ENCODE measurements around the gene TMEM178B.

TMEM178B gene

DNA sequence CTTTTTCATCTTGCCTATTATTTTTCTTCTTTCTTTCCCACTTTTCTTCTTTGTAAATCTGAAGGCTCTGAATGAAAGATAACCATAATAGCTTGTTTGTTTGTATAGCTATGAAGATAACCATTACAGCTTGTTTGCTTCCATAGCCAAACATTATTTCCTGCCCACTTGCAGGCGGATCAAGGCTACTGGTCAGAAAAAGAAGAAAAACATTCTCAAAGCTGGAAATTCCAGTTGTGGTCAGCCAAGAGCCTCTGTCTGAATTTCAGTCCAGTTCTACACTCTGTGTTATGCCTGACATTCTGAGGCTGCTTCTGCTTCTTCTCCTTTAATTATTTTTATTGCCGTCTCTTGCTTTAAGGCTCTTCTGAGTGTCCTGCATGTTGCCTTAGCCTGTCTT, 48.9 kb downstream of the TMEM178B start:
- H3K36me3 ChIP-seq (ENCODE audit: control insufficient read depth, insufficient read depth, low read length), result no peaks in the 10 kb centered on the region
- H3K9ac ChIP-seq (ENCODE audit: low read depth, low read length), result no peak overlapping the region
- H3K9me3 ChIP-seq (ENCODE audit: control insufficient read depth, insufficient read depth, low read length), result no peaks in the 10 kb centered on the region
- no peaks in the 10 kb centered on the region for H3K4me1 ChIP-seq (ENCODE audit: control insufficient read depth, insufficient read depth, low read length)
- no peak overlapping the region for H3K4me3 ChIP-seq (ENCODE audit: low read depth, low read length)
- H3K27me3 ChIP-seq (ENCODE audit: control insufficient read depth, insufficient read depth, low read length), result no peaks in the 10 kb centered on the region

DNA sequence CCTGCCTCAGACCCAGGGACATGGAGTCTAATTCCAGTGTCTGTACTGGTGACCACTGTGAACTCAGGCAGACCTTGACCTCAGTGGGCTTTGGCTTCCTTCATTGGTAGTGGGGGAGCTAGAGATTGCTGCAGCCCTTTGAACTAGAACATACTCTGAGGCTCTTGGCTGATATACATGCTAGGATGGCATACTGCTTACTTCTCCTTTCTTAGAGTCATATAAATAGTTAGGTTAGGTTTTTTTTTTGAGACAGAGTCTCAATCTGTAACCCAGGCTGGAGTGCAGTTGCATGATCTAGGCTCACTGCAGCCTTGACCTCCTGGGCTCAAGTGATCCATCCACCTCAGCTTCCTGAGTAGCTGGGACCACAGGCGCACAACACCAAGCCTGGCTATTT, 49.7 kb downstream of the TMEM178B start:
- Histone ChIP-seq H3K27me3 (ENCODE audit: control insufficient read depth, insufficient read depth, low read length) (no peaks in the 10 kb centered on the region), H3K4me3 (ENCODE audit: low read depth, low read length) (no peak overlapping the region), H3K4me1 (ENCODE audit: control insufficient read depth, insufficient read depth, low read length) (no peaks in the 10 kb centered on the region), H3K36me3 (ENCODE audit: control insufficient read depth, insufficient read depth, low read length) (no peaks in the 10 kb centered on the region), H3K9me3 (ENCODE audit: control insufficient read depth, insufficient read depth, low read length) (no peaks in the 10 kb centered on the region), H3K9ac (ENCODE audit: low read depth, low read length) (no peak overlapping the region)

DNA sequence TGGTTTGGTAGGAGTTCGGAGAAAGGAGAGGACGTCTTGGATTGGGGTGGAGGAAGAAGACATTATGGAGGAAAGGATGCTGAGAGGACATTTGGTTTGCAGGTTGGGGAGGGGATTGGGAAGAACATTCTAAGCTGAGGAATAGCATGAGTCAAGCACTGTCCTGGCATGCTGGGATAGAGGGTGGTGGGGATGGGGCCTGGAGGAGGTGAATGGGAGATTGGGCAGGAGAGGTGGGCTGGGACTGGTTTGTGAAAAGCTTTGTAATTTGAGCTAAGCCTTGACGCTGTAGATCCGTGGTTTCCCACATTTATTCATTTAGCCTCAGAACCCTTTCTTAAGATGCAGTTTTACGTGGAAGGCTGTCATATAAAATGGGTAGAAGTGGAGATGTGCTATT, 52.2 kb downstream of the TMEM178B start:
- H3K27me3 ChIP-seq (ENCODE audit: control insufficient read depth, insufficient read depth, low read length), result no peaks in the 10 kb centered on the region
- H3K4me1 ChIP-seq (ENCODE audit: control insufficient read depth, insufficient read depth, low read length), result no peaks in the 10 kb centered on the region
- no peaks in the 10 kb centered on the region for H3K9me3 ChIP-seq (ENCODE audit: control insufficient read depth, insufficient read depth, low read length)
- no peaks in the 10 kb centered on the region for H3K36me3 ChIP-seq (ENCODE audit: control insufficient read depth, insufficient read depth, low read length)
- H3K4me3 ChIP-seq (ENCODE audit: low read depth, low read length), result no peak overlapping the region
- no peak overlapping the region for H3K9ac ChIP-seq (ENCODE audit: low read depth, low read length)

DNA sequence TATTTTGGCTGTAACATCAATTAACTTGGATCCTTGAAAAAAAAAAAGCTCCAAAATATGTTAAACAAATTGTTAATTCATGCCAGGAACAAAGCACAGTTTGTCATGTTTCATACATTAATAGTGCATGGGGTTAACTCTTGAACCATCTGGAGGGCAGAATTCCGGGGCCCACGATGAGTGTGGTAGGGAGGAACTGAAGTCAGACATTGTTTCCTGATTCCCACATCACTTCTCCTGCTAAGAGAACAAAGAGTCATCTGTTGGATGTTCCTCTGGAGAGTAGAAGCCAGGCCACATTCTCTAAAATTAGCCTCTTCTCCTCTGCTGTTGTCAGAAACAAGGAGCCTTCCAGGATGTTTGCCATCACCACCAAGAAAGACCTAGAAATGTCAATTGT, 54.6 kb downstream of the TMEM178B start:
- no peak overlapping the region for H3K9ac ChIP-seq (ENCODE audit: low read depth, low read length)
- H3K36me3 ChIP-seq (ENCODE audit: control insufficient read depth, insufficient read depth, low read length), result no peaks in the 10 kb centered on the region
- no peaks in the 10 kb centered on the region for H3K9me3 ChIP-seq (ENCODE audit: control insufficient read depth, insufficient read depth, low read length)
- no peak overlapping the region for H3K4me3 ChIP-seq (ENCODE audit: low read depth, low read length)
- H3K4me1 ChIP-seq (ENCODE audit: control insufficient read depth, insufficient read depth, low read length), result no peaks in the 10 kb centered on the region
- no peaks in the 10 kb centered on the region for H3K27me3 ChIP-seq (ENCODE audit: control insufficient read depth, insufficient read depth, low read length)

DNA sequence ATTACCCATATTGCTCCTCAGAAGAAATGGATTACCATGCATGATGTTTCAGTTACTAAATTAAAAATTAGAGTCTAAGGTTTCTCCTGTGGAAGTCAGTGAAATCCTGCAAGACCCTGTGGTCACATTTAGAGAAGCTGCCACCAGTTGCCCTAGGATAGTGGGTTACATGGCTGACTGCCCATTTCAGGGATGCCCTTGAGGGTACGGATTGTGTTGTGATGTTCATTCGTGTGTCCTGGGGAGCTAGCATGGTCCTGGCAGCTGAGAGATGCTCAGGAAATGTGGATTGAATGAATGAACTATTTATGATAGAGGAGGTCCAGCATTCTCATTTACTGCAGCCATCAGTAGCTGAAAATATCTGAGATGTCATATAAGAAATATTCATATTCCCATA, 55.1 kb downstream of the TMEM178B start:
- no peaks in the 10 kb centered on the region for H3K36me3 ChIP-seq (ENCODE audit: control insufficient read depth, insufficient read depth, low read length)

DNA sequence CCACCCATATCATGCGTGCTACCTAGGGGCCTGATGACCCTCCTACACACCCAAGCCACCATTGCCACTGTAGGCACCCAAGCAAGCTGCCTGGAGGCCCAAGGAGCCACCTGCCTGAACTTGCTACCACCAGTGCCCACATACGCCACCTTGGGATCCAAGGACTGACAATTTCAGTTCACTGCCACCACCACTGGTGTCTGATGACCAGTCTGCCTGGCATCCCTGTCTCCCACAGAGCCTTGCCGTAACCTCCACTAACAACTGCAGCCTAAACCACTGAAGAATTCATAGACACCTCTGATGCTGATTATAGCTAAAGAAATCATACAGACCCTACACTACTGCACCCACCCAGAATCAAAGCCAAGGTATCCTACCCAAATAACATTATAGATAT, 58.8 kb downstream of the TMEM178B start:
- no peaks in the 10 kb centered on the region for H3K4me1 ChIP-seq (ENCODE audit: control insufficient read depth, insufficient read depth, low read length)
- H3K9me3 ChIP-seq (ENCODE audit: control insufficient read depth, insufficient read depth, low read length), result no peaks in the 10 kb centered on the region
- no peaks in the 10 kb centered on the region for H3K36me3 ChIP-seq (ENCODE audit: control insufficient read depth, insufficient read depth, low read length)
- H3K9ac ChIP-seq (ENCODE audit: low read depth, low read length), result no peak overlapping the region
- no peak overlapping the region for H3K4me3 ChIP-seq (ENCODE audit: low read depth, low read length)
- no peaks in the 10 kb centered on the region for H3K27me3 ChIP-seq (ENCODE audit: control insufficient read depth, insufficient read depth, low read length)

More for the DNA sequence above, 55.1 kb downstream of the TMEM178B start:
- Histone ChIP-seq H3K9me3 (ENCODE audit: control insufficient read depth, insufficient read depth, low read length) (no peaks in the 10 kb centered on the region), H3K27me3 (ENCODE audit: control insufficient read depth, insufficient read depth, low read length) (no peaks in the 10 kb centered on the region), H3K4me3 (ENCODE audit: low read depth, low read length) (no peak overlapping the region), H3K9ac (ENCODE audit: low read depth, low read length) (no peak overlapping the region), H3K4me1 (ENCODE audit: control insufficient read depth, insufficient read depth, low read length) (no peaks in the 10 kb centered on the region)

DNA sequence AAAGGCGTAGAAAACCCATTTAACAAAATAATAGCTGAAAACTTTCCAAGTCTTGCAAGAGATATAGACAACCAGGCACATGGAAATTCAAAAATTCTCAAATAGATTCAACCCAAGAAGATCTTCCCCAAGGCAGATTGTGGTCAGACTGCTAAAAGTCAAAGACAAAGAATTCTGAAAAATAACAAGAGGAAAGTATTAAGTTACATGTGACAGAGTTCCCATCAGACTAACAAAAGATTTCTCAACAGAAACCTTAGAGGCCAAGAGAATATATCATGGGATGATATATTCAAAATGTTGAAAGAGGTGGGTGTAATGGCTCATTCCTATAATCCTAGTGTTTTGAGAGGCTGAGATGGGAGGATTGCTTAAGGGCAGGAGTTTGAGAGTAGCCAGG, 59.8 kb downstream of the TMEM178B start:
- Histone ChIP-seq H3K9me3 (ENCODE audit: control insufficient read depth, insufficient read depth, low read length) (no peaks in the 10 kb centered on the region), H3K27me3 (ENCODE audit: control insufficient read depth, insufficient read depth, low read length) (no peaks in the 10 kb centered on the region), H3K9ac (ENCODE audit: low read depth, low read length) (no peak overlapping the region), H3K4me3 (ENCODE audit: low read depth, low read length) (no peak overlapping the region), H3K4me1 (ENCODE audit: control insufficient read depth, insufficient read depth, low read length) (no peaks in the 10 kb centered on the region), H3K36me3 (ENCODE audit: control insufficient read depth, insufficient read depth, low read length) (no peaks in the 10 kb centered on the region)

DNA sequence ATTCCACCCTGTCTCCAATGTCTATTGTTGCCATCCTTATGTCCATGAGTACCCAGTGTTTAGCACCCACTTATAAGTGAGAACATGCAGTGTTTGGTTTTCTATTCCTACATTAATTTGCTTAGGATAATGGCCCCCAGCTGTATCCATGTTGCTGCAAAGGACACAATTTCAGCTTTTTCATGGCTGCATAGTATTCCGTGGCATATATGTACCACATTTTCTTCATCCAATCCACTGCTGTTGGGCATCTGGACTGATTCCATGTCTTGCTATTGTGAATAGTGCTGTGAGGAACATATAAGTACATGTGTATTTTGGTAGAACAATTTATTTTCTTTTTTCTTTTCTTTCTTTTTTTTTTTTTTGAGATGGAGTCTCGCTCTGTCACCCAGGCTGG, 68.2 kb downstream of the TMEM178B start:
- H3K9ac ChIP-seq (ENCODE audit: low read depth, low read length), result no peak overlapping the region
- no peaks in the 10 kb centered on the region for H3K27me3 ChIP-seq (ENCODE audit: control insufficient read depth, insufficient read depth, low read length)
- no peaks in the 10 kb centered on the region for H3K9me3 ChIP-seq (ENCODE audit: control insufficient read depth, insufficient read depth, low read length)
- no peaks in the 10 kb centered on the region for H3K36me3 ChIP-seq (ENCODE audit: control insufficient read depth, insufficient read depth, low read length)
- H3K4me3 ChIP-seq (ENCODE audit: low read depth, low read length), result no peak overlapping the region
- no peaks in the 10 kb centered on the region for H3K4me1 ChIP-seq (ENCODE audit: control insufficient read depth, insufficient read depth, low read length)

DNA sequence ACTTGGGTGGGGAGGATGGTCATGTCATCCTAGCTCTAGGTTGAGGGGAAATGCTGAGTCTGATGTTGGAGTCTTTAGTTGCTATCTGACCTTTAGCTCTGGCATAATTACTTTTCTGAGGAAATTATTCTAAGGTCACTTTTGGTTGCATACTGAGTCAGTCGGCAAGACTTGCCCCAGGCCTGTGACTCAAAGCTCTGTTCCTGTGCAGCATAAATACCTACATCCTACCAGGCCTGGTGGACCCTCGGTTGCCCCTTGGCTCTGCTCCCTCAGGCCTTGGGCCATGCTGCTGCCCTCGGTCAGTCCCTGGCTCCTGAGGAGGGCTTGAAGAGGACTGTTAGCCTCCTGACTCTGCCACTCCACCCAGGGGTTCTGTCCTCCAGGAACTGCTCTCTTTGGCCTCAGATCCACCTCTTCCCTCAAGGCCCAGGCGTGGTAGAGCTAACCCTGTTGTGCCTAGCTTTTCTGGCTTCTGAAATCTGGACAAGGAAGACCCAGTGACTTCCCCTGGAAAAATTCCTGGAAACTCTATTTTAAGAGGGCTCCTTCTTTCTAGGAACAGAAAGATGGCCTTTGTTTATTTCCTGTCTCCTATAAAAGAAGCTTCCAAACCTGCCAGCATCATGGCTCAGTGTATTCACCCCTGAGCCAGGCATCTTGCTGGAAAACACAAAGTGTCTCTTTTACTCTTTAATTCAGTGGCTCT, 71.2 kb downstream of the TMEM178B start:
- Histone ChIP-seq H3K4me1 (ENCODE audit: control insufficient read depth, insufficient read depth, low read length) (no peaks in the 10 kb centered on the region), H3K9ac (ENCODE audit: low read depth, low read length) (no peak overlapping the region), H3K9me3 (ENCODE audit: control insufficient read depth, insufficient read depth, low read length) (no peaks in the 10 kb centered on the region), H3K4me3 (ENCODE audit: low read depth, low read length) (no peak overlapping the region), H3K36me3 (ENCODE audit: control insufficient read depth, insufficient read depth, low read length) (no peaks in the 10 kb centered on the region), H3K27me3 (ENCODE audit: control insufficient read depth, insufficient read depth, low read length) (no peaks in the 10 kb centered on the region)

DNA sequence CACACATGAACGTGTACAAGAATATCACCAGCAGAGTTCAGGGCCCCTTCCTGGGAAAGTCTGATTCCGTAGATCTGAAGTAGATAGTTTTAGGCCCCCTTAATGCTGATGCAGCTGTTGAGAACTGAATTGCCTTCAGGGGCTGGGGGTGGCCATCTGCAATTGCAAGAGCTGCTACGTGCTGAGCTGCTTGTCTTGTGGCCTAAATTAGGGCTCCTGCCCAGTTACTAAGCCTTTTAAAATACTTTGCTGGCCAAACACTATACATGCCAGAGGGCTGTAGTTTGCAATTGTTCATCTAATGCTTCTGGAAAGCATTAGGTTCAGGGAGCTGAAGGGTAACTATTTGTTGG, 71.7 kb downstream of the TMEM178B start:
- H3K4me1 ChIP-seq (ENCODE audit: control insufficient read depth, insufficient read depth, low read length), result no peaks in the 10 kb centered on the region
- H3K9me3 ChIP-seq (ENCODE audit: control insufficient read depth, insufficient read depth, low read length), result no peaks in the 10 kb centered on the region
- H3K4me3 ChIP-seq (ENCODE audit: low read depth, low read length), result no peak overlapping the region
- no peaks in the 10 kb centered on the region for H3K36me3 ChIP-seq (ENCODE audit: control insufficient read depth, insufficient read depth, low read length)
- H3K27me3 ChIP-seq (ENCODE audit: control insufficient read depth, insufficient read depth, low read length), result no peaks in the 10 kb centered on the region
- no peak overlapping the region for H3K9ac ChIP-seq (ENCODE audit: low read depth, low read length)

DNA sequence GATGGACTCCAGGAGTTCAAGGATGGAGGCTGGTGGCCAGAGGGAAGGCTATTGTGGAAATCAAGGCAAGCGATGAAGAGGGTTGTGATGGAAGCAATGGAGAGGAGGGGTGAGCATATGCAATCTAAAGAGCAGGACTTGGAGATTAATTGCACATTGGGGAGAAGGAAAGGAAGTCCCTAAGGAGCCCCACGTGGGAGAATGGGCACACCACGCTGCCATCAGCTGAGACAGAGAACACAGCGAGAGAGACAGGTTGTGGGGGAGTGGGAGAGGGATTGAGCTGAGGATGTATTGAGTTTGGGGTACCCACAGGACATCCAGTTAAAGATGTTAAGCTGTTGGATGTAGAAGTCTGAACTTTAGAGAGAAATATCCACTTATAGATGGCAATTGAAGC, 73.6 kb downstream of the TMEM178B start:
- Histone ChIP-seq H3K9me3 (ENCODE audit: control insufficient read depth, insufficient read depth, low read length) (no peaks in the 10 kb centered on the region), H3K36me3 (ENCODE audit: control insufficient read depth, insufficient read depth, low read length) (no peaks in the 10 kb centered on the region), H3K4me3 (ENCODE audit: low read depth, low read length) (no peak overlapping the region), H3K27me3 (ENCODE audit: control insufficient read depth, insufficient read depth, low read length) (no peaks in the 10 kb centered on the region), H3K4me1 (ENCODE audit: control insufficient read depth, insufficient read depth, low read length) (no peaks in the 10 kb centered on the region), H3K9ac (ENCODE audit: low read depth, low read length) (no peak overlapping the region)

DNA sequence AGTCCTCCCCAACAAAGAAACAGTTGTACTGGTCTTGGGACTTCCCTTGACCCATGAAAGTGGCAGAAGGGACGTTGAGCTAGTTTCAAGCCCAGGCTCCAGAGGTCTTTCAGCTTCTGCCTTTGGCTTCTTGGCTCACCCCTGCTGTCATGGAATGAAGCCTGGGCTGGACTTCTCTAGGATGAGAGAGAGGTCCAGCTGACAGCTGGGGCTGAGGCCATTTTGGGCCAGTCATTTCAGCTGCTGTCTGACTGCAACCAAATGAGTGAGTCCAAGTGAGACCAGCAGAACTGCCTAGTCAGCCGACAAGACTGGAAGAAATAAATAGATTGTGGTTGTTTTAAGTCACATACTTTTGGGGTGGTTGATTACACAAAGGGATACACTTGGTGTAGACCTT, 76.6 kb downstream of the TMEM178B start:
- no peaks in the 10 kb centered on the region for H3K27me3 ChIP-seq (ENCODE audit: control insufficient read depth, insufficient read depth, low read length)
- no peaks in the 10 kb centered on the region for H3K36me3 ChIP-seq (ENCODE audit: control insufficient read depth, insufficient read depth, low read length)
- H3K9ac ChIP-seq (ENCODE audit: low read depth, low read length), result no peak overlapping the region
- H3K9me3 ChIP-seq (ENCODE audit: control insufficient read depth, insufficient read depth, low read length), result no peaks in the 10 kb centered on the region
- no peak overlapping the region for H3K4me3 ChIP-seq (ENCODE audit: low read depth, low read length)
- H3K4me1 ChIP-seq (ENCODE audit: control insufficient read depth, insufficient read depth, low read length), result no peaks in the 10 kb centered on the region
